ENCODE results near the gene APP.

Gene APP

DNA sequence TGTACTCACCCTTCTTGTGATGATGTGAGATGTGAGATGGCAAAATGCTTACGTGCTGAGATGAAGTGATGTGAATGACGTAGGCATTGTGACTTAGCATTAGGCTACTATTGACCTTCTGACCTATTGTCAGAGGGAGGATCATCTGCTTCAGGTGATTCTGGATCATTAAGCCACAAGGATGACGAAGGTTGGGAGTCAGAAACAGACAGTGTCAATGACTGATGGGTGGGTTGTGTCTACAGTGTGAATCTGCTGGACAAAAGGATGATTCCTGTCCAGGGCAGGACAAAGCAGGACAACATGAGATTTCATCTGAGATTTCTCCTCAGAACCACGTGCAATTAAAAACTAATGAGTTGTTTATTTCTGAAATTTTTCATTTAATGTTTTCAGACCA, 306.8 kb downstream of the APP start:
- TF ChIP-seq, protein P1, sequence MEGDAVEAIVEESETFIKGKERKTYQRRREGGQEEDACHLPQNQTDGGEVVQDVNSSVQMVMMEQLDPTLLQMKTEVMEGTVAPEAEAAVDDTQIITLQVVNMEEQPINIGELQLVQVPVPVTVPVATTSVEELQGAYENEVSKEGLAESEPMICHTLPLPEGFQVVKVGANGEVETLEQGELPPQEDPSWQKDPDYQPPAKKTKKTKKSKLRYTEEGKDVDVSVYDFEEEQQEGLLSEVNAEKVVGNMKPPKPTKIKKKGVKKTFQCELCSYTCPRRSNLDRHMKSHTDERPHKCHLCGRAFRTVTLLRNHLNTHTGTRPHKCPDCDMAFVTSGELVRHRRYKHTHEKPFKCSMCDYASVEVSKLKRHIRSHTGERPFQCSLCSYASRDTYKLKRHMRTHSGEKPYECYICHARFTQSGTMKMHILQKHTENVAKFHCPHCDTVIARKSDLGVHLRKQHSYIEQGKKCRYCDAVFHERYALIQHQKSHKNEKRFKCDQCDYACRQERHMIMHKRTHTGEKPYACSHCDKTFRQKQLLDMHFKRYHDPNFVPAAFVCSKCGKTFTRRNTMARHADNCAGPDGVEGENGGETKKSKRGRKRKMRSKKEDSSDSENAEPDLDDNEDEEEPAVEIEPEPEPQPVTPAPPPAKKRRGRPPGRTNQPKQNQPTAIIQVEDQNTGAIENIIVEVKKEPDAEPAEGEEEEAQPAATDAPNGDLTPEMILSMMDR (IDR thresholded peaks at IDR 0.05; ENCODE audit: borderline replicate concordance, control extremely low read depth, extremely low read depth, insufficient read depth, missing control alignments) = no peak
- DNase-seq (ENCODE audit: low spot score) = no peak
- in situ Hi-C loops (cut with MboI; ENCODE audit: low sequenced_read_pairs, unreplicated experiment) = loop anchor here (25.0 kb wide), 1 partner anchor 251 kb away; the partner anchor contains the start of gene MRPL39

DNA sequence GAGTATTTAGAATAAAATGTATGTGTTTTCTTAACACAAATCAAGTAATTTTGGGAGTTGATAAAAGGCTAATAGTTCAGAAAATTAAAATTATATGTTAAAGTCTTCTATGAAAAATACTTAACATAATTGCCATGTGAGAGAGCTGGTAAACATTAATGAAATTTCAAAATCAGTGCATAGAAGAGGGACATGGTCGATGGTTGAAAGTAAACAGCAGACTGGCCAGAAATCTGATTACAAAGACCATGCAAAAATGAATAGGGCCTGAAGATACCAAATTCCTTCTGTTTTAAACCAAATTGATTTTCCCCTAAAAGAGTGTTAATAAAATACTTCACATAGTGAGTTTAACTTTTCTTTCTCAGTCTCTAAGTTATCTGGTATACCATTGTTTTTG, 307.5 kb downstream of the APP start:
- in situ Hi-C loops (cut with MboI; ENCODE audit: low sequenced_read_pairs, unreplicated experiment) = loop anchor here (25.0 kb wide), 1 partner anchor 251 kb away; the partner anchor contains the start of gene MRPL39
- DNase-seq (ENCODE audit: low spot score) = no peak
- TF ChIP-seq, protein P1 (IDR thresholded peaks at IDR 0.05; ENCODE audit: borderline replicate concordance, control extremely low read depth, extremely low read depth, insufficient read depth, missing control alignments) = no peak

DNA sequence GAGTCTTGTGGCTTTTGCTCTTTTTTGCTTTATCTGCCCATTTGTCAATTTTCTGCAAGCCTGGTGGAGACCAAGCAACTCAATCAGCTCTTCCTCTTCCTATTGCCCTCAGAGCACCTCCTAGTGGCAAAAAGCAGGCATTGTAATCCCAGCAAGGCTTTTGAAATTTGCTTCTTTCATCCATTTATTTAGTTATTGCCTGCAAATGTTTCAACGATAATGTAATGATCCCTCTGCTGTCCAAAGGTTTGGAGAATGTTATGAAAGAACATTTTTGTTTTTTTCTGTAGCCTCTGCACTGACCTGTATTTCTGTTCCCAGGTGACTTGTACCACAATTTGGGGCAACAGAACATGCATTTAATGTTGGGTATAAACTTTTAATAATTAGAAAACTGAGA, 308.0 kb downstream of the APP start:
- DNase-seq (ENCODE audit: low spot score) = peak; percentile 38
- TF ChIP-seq, protein P1 (IDR thresholded peaks at IDR 0.05; ENCODE audit: borderline replicate concordance, control extremely low read depth, extremely low read depth, insufficient read depth, missing control alignments) = peak; percentile 58
- in situ Hi-C loops (cut with MboI; ENCODE audit: low sequenced_read_pairs, unreplicated experiment) = loop anchor here (25.0 kb wide), 1 partner anchor 250 kb away; the partner anchor contains the start of gene MRPL39

DNA sequence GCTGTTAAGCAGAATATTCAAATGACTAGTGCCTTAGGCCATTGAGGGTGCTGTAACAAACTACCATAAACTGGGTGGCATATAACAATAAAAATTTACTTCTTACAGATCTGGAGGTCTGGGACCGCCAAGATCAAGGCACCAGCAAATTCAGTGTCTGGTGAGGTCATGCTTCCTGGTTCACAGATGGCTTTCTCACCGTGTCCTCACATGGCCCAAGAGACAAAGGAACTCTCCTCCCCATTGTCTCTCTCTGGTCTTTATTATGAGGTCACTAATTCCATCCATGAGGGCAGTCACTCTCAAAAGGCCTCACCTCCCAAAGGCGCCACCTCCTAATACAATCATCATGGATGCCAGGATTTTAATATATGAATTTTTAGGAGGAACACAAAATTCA, 308.5 kb downstream of the APP start:
- in situ Hi-C loops (cut with MboI; ENCODE audit: low sequenced_read_pairs, unreplicated experiment) = loop anchor here (25.0 kb wide), 1 partner anchor 250 kb away; the partner anchor contains the start of gene MRPL39
- TF ChIP-seq, protein P1 (IDR thresholded peaks at IDR 0.05; ENCODE audit: borderline replicate concordance, control extremely low read depth, extremely low read depth, insufficient read depth, missing control alignments) = no peak
- DNase-seq (ENCODE audit: low spot score) = no peak

DNA sequence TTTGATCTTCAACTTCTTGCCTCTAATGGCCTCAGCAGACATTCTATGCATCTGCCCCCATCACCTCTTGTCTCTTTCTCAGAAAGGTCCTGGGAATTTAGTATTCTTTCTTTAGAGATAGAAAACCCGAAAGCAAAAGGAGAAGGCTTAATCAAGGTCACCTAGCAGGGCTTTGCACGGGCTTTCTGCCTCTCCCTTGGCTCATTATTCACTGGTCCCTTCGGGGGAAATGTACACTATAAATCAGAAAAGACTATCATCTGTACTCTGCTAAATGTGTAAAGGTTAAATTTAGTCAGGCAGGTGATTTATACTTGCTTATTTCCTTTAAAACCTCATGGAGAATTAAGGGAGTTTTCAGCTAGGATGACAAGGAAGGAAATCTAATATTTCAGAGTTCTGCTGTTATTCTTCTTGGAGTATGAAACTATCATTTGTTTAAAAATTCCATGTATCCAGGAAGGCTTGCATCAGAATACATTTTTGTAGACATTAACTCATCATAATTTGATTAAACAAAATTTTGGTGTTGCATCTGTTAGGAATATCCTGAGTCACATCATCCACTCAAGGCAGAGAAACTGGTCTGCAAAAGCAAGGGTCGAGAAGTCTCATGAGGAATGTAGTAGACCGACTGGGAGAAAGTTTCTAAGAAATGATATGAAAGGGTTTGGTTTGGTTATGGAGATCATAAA, 311.2 kb downstream of the APP start:
- in situ Hi-C loops (cut with MboI; ENCODE audit: low sequenced_read_pairs, unreplicated experiment) = loop anchor here (25.0 kb wide), 1 partner anchor 247 kb away; the partner anchor contains the start of gene MRPL39
- TF ChIP-seq, protein P1 (IDR thresholded peaks at IDR 0.05; ENCODE audit: borderline replicate concordance, control extremely low read depth, extremely low read depth, insufficient read depth, missing control alignments) = no peak

DNA sequence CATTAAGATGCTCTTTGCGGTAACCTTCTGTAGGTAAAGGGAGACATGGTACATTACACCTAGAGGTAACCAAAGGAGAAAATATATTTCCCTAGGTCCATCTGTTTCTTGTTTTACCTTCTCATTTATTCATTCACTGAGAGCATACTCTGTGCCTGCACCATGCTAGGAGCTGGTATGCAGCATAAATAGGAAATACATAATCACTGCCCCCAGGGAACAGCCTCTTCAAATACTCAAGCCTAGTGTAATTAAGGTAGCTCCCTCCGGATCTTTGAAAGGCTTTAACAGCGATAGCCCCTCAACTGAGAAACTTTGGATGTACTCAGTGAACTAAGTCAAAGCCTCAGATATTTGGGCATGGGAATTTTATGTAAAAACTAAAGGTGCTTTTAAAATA, 312.2 kb downstream of the APP start:
- DNase-seq (ENCODE audit: low spot score) = no peak
- in situ Hi-C loops (cut with MboI; ENCODE audit: low sequenced_read_pairs, unreplicated experiment) = loop anchor here (25.0 kb wide), 1 partner anchor 246 kb away; the partner anchor contains the start of gene MRPL39

More for the DNA sequence above, 311.2 kb downstream of the APP start:
- DNase-seq (ENCODE audit: low spot score) = no peak

More for the DNA sequence above, 312.2 kb downstream of the APP start:
- TF ChIP-seq, protein P1 (IDR thresholded peaks at IDR 0.05; ENCODE audit: borderline replicate concordance, control extremely low read depth, extremely low read depth, insufficient read depth, missing control alignments) = no peak
